PC-3 (cell line): ENCODE data around the gene UGT1A3.

ENCODE experiments used
- CTCF ChIP-seq: fragments of 300-600 bp; sonication (generic); conservative IDR thresholded peaks from 2 replicates; pipeline ENCODE4 v1.5.1; 2017; ENCODE audit warnings: antibody characterized with exemption, low read depth, mild to moderate bottlenecking, low read length
- EZH2 ChIP-seq: fragments of 300-600 bp; sonication (generic); IDR thresholded peaks from one replicate; pipeline ENCODE4 v1.6.1; 2017; ENCODE audit warnings: antibody characterized with exemption, mild to moderate bottlenecking, low read length; ENCODE audit not compliant: unreplicated experiment

GRCh38 chr2:233689501-233689900 is 39.3 kb upstream of the UGT1A3 start:
- no peak for TF ChIP-seq CTCF
- TF ChIP-seq EZH2 = no peak
